Naive thymus-derived CD4-positive, alpha-beta T cell (primary cell): ENCODE results near the gene TMEM94. TPM values are rescaled to one million over a fixed set of nuclear protein-coding genes. Genes with fewer than 3 reads are reported as not detected.
"Not testable (repeated sequence)": the region's sequence is repeated elsewhere in the genome, so short reads cannot be mapped to it uniquely, and the experiment has no call there.

ENCODE experiments used
- ATAC-seq: fragments of 150-1000 bp; cut with Tn5 transposase; 2 replicates; pipeline ENCODE4 v1.10.0; 2021; ENCODE audit warnings: mild to moderate bottlenecking, moderate library complexity
- CTCF ChIA-PET: fragments of 350-600 bp; sonication (Branson Sonifier 250); formaldehyde crosslinking; loops from one replicate; lab custom pipeline; 2021; ENCODE audit warnings: antibody characterized with exemption; lab: Charles Lee
- POLR2A ChIA-PET: fragments of 350-600 bp; sonication (Branson Sonifier 250); formaldehyde crosslinking; loops from one replicate; lab custom pipeline; 2021; ENCODE audit warnings: antibody characterized with exemption, inconsistent platforms; lab: Charles Lee
- DNase-seq, 9 donors: peaks; one replicate each; pipeline versions ENCODE4 v3.0.0 to v3.0.0-alpha.2; 2020 to 2022; ENCODE audit warnings: mixed read lengths in 1 of 9
- H3K27ac ChIP-seq: one replicate; pipeline ENCODE4 v1.7.0; 2013; ENCODE audit warnings: mild to moderate bottlenecking, low read depth, low read length, moderate library complexity
- H3K27me3 ChIP-seq, 2 donors: one replicate each; pipeline ENCODE4 v1.7.0; 2013; ENCODE audit warnings: low read length in 2 of 2, mild to moderate bottlenecking in 2 of 2, moderate library complexity in 2 of 2; ENCODE audit not compliant: control insufficient read depth in 2 of 2, insufficient read depth in 2 of 2
- H3K36me3 ChIP-seq, 3 experiments: 1 replicate in 2 of 3; 2 replicates in 1 of 3; pipeline ENCODE4 v1.7.0; 2013; ENCODE audit warnings: low read length in 3 of 3, mild to moderate bottlenecking in 3 of 3, moderate library complexity in 1 of 3; ENCODE audit not compliant: insufficient read depth in 3 of 3, control insufficient read depth in 2 of 3
- H3K4me1 ChIP-seq, 2 donors: one replicate each; pipeline ENCODE4 v1.7.0; 2013; ENCODE audit warnings: low read length in 2 of 2, mild to moderate bottlenecking in 2 of 2, moderate library complexity in 1 of 2; ENCODE audit not compliant: control insufficient read depth in 2 of 2, insufficient read depth in 2 of 2
- H3K4me3 ChIP-seq: 2 replicates; pipeline ENCODE4 v1.7.0; 2013; ENCODE audit warnings: mild to moderate bottlenecking, low read length
- H3K9me3 ChIP-seq, 3 experiments: 1 replicate in 2 of 3; 2 replicates in 1 of 3; pipeline ENCODE4 v1.7.0; 2013; ENCODE audit warnings: low read length in 3 of 3; ENCODE audit not compliant: control insufficient read depth in 2 of 3
- H3K27ac Mint-ChIP-seq, 9 donors: one replicate each; pipeline ENCODE4 v1.8.0; 2020 to 2022; ENCODE audit warnings: mixed read lengths in 9 of 9, mild to moderate bottlenecking in 8 of 9, moderate library complexity in 5 of 9, inconsistent platforms in 2 of 9
- H3K27me3 Mint-ChIP-seq, 5 donors: one replicate each; pipeline ENCODE4 v1.8.0; 2021 to 2022; ENCODE audit warnings: mixed read lengths in 5 of 5, mild to moderate bottlenecking in 1 of 5
- H3K36me3 Mint-ChIP-seq, 5 donors: one replicate each; pipeline ENCODE4 v1.8.0; 2020 to 2022; ENCODE audit warnings: mixed read lengths in 5 of 5, mild to moderate bottlenecking in 3 of 5, inconsistent platforms in 1 of 5
- H3K4me1 Mint-ChIP-seq, 7 donors: one replicate each; pipeline ENCODE4 v1.8.0; 2020 to 2022; ENCODE audit warnings: mixed read lengths in 7 of 7, mild to moderate bottlenecking in 3 of 7, inconsistent platforms in 1 of 7
- H3K4me3 Mint-ChIP-seq, 10 donors: one replicate each; pipeline ENCODE4 v1.8.0; 2020 to 2022; ENCODE audit warnings: mild to moderate bottlenecking in 10 of 10, mixed read lengths in 10 of 10, moderate library complexity in 6 of 10, inconsistent platforms in 2 of 10
- H3K9me3 Mint-ChIP-seq, 11 donors: one replicate each; pipeline ENCODE4 v1.8.0; 2020 to 2022; ENCODE audit warnings: mixed read lengths in 11 of 11, mild to moderate bottlenecking in 4 of 11, inconsistent platforms in 1 of 11, moderate library complexity in 1 of 11
- intact Hi-C, 2 donors: fragments of 100-400 bp; cut with micrococcal nuclease; formaldehyde crosslinking; loops; one replicate each; pipeline ENCODE4 v1.15.1; 2023
- polyA plus RNA-seq, 2 donors: library from polyadenylated mRNA; unstranded; fragments of 300-500 nt; fragmentation: Illumina TruSeq; gene quantifications; one replicate each; pipeline ENCODE4 v1.2.3, GENCODE V29; 2021
- total RNA-seq, 6 experiments: library from RNA in 5 of 6; stranded (reverse) in 5 of 6; gene quantifications; 1 replicate in 5 of 6; 2 replicates in 1 of 6; pipeline ENCODE4 v1.2.3 and lab custom pipeline; 2021 to 2026

Gene TMEM94
- total and polyA plus RNA-seq, 7 experiments from 2014 or later: 11.7 to 97.2 (median 77.1) TPM

DNA sequence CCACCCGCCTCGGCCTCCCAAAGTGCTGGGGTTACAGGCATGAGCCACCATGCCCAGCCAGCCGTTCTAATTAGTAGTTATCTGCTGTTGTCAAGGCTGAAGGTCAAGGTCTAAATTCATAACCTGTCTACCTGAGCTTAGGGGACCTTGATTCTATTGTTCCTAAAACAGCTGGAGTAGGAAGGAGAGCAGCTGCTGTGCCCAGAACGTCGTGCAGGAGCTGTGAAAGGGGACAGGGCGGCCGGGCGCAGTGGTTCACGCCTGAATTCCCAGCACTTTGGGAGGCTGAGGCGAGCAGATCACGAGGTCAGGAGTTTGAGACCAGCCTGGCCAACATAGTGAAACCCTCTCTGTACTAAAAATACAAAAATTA lies 21.0 kb downstream of the TMEM94 start:
- DNase-seq, H3K27ac ChIP-seq, ATAC-seq, POLR2A ChIA-PET, H3K27ac Mint-ChIP-seq, H3K4me1 ChIP-seq, H3K27me3 ChIP-seq, intact Hi-C loops, H3K9me3 ChIP-seq, H3K27me3 Mint-ChIP-seq, H3K4me3 ChIP-seq, H3K9me3 Mint-ChIP-seq, H3K4me3 Mint-ChIP-seq: not testable (repeated sequence)
- Mint-ChIP-seq H3K36me3 (peaks cover 4 to 16% (median 9%) of the 10 kb centered on the region in 5 donors), H3K4me1 (peaks cover 0 to 12% (median 5%) of the 10 kb centered on the region in 7 donors)
- peaks cover 0 to 47% (median 8%) of the 10 kb centered on the region in 3 experiments for H3K36me3 ChIP-seq
- CTCF ChIA-PET: interaction anchor here (0.6 kb wide), 1 partner anchor 179 kb away, joined by 3 read pairs; no protein-coding TSS in a partner anchor

DNA sequence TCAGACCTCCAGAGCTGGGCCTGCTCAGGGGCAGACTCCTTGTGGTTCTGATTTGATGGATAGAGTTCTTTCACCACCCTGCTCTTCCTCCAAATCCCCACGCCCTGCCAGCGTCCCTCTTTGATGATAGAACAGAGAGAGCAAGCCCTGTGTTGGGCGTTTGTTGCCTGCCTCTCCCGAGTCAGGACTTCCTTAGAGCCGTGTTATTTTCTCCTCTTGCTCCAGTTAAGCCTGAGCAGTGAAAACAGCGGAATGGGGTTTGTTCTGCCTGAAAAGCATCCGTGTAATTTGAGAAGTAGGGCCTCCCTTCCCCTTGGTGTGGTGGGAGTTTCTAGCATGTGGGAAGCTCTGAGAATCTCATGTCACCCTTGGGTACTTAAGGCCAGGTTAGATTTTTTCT lies 22.1 kb downstream of the TMEM94 start:
- Mint-ChIP-seq H3K4me1 (peaks cover 0 to 12% (median 6%) of the 10 kb centered on the region in 7 donors), H3K36me3 (peaks cover 0 to 13% (median 4%) of the 10 kb centered on the region in 5 donors), H3K27me3 (no peaks in the 10 kb centered on the region), H3K4me3 (no peak overlapping the region), H3K9me3 (no peaks in the 10 kb centered on the region), H3K27ac (no peak overlapping the region)
- Histone ChIP-seq H3K36me3 (peaks cover 0 to 36% (median under 1%) of the 10 kb centered on the region in 3 experiments), H3K27me3 (no peaks in the 10 kb centered on the region), H3K4me3 (no peak overlapping the region), H3K9me3 (no peaks in the 10 kb centered on the region), H3K27ac (no peak overlapping the region), H3K4me1 (no peaks in the 10 kb centered on the region)
- ChIA-PET CTCF (no interaction called here), POLR2A (interaction anchor here (0.6 kb wide), 1 partner anchor 123 kb away, joined by 5 read pairs; no protein-coding TSS in a partner anchor)
- ATAC-seq (no peak), DNase-seq (no peak)
- intact Hi-C loops: no loop called here

DNA sequence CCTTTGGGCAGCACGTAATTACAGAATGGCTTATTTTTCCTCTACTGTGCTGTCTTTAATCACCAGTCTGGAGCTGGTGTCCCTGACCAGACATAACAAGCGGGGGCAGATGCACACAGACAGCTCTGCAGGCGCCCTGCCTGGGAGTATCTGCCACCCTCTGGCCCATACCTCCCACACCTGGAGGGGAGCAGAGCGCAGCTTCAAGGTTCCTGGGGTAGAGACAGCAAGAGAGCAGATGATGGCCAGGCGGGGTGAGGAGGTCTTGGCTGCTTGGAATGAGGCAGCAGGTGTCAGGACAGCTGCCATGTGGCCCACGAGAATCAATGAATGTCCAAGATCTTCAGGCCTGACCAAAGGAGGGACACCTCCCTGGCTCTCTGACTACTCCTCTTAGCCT lies 23.8 kb downstream of the TMEM94 start:
- DNase-seq (no peak), ATAC-seq (no peak)
- H3K9me3 ChIP-seq: no peaks in the 10 kb centered on the region
- CTCF ChIA-PET: interaction anchor here (0.6 kb wide), 1 partner anchor 420 kb away, joined by 8 read pairs; no protein-coding TSS in a partner anchor
- Mint-ChIP-seq H3K36me3 (peaks cover 0 to 13% (median 4%) of the 10 kb centered on the region in 5 donors), H3K27me3 (no peaks in the 10 kb centered on the region), H3K4me1 (peaks cover 4 to 18% (median 10%) of the 10 kb centered on the region in 7 donors), H3K27ac (no peak overlapping the region), H3K9me3 (no peaks in the 10 kb centered on the region), H3K4me3 (no peak overlapping the region)
- intact Hi-C loops: no loop called here
- no peaks in the 10 kb centered on the region for H3K4me1 ChIP-seq
- H3K27me3 ChIP-seq: no peaks in the 10 kb centered on the region
- no peak overlapping the region for H3K27ac ChIP-seq
- H3K36me3 ChIP-seq: peaks cover 0 to 25% (median 0%) of the 10 kb centered on the region in 3 experiments
- no peak overlapping the region for H3K4me3 ChIP-seq
- POLR2A ChIA-PET: no interaction called here

DNA sequence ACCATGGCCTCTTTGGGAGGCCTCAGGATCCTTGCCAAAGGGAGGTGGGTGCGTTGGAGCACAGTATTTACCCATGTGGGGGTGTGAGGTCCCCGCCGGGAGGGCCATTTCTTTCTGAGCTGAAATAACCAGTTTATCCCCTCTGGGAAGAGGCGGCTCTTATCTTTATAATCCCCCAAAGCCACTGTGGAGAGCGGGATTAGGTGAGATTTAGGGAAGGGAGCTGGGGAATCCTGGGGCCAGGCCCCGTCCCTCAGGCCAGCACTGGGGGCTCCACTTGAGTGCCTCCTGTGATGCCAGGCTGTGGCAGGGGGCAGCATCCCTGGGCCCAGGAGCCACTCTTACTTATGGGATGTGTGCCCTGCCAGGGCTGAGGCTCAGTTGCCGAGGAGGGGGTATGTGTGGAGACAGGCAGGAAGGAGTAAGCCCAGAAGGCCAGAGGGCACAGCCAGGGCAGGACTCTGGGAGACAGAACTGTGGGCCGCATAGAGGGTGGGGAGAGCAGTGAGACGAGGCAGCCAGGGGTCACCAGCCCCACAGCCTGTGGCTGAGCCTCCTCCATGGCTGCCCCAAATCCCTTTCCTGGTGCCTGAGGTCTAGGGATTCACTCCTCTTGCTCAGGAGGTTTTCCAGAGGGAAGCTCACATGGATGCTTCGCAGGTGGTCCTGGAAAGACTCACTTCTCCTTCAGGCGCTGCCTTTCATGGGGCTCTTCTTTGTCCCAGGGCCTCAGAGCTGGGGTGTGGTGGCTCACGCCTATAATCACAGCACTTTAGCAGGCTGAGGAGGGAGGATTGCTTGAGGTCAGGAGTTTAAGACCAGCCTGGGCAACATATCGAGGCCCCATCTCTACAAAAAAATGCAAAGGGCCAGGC lies 25.0 kb downstream of the TMEM94 start:
- Histone ChIP-seq H3K27me3 (no peaks in the 10 kb centered on the region), H3K36me3 (peaks cover 0 to 22% (median 0%) of the 10 kb centered on the region in 3 experiments), H3K4me1 (peaks cover 0 to 3% of the 10 kb centered on the region in 2 donors), H3K4me3 (no peak overlapping the region), H3K9me3 (no peaks in the 10 kb centered on the region), H3K27ac (no peak overlapping the region)
- H3K4me3 Mint-ChIP-seq: no peak overlapping the region
- H3K4me1 Mint-ChIP-seq: peaks cover 7 to 21% (median 14%) of the 10 kb centered on the region in 7 donors
- intact Hi-C loops: no loop called here
- no peak overlapping the region for H3K27ac Mint-ChIP-seq
- H3K36me3 Mint-ChIP-seq: peaks cover 0 to 16% (median 2%) of the 10 kb centered on the region in 5 donors
- no peak for ATAC-seq
- no peaks in the 10 kb centered on the region for H3K9me3 Mint-ChIP-seq
- DNase-seq: no peak
- ChIA-PET CTCF (no interaction called here), POLR2A (interaction anchor here (1.1 kb wide), 1 partner anchor 25 kb away, joined by 3 read pairs; the partner anchor contains the start of gene TMEM94)
- H3K27me3 Mint-ChIP-seq: no peaks in the 10 kb centered on the region

DNA sequence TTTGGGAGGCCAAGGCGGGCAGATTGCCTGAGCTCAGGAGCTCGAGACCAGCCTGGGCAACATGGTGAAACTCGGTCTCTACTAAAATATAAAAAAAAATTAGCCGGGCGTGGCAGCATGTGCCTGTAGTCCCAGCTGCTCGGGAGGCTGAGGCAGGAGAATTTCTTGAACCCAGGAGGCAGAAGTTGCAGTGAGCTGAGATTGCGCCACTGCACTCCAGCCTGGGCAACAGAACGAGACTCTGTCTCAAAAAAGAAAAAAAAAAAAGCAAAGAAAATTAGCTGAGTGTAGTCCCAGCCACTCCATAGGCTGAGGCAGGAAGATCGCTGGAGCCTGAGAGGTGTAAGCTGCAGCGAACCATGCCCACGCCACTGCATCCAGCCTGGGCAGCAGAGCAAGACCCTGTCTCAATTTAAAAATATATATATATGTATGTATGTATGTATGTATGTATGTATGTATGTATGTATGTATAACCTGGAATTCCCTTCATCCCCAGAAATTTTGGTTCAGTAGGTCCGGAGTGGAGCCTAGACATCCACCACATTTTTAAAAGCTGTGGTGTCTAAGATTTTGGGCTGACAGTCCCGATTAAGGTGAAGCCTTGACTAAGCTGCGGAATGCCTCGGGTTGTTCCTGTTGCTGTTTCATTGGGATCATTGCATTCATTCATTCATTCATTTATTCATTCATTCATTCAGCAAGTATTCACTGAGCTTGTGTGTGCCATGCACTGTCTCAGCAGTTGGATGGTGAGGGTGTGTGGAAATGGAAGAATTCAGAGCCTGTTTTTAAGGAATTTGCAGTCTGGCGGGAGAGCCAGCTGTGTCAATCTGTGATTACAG lies 25.9 kb downstream of the TMEM94 start:
- CTCF ChIA-PET: interaction anchor here (0.6 kb wide), 1 partner anchor 50 kb away, joined by 4 read pairs; no protein-coding TSS in a partner anchor
- Histone ChIP-seq H3K27me3 (no peaks in the 10 kb centered on the region), H3K9me3 (no peaks in the 10 kb centered on the region), H3K36me3 (peaks cover 0 to 14% (median 0%) of the 10 kb centered on the region in 3 experiments), H3K27ac (no peak overlapping the region), H3K4me3 (no peak overlapping the region), H3K4me1 (peaks cover 7 to 12% of the 10 kb centered on the region in 2 donors)
- H3K9me3 Mint-ChIP-seq: no peaks in the 10 kb centered on the region
- H3K36me3 Mint-ChIP-seq: peaks cover 0 to 16% (median 6%) of the 10 kb centered on the region in 5 donors
- no peaks in the 10 kb centered on the region for H3K27me3 Mint-ChIP-seq
- DNase-seq (no peak), ATAC-seq (no peak)
- intact Hi-C loops: no loop called here
- H3K4me3 Mint-ChIP-seq: no peak overlapping the region
- H3K27ac Mint-ChIP-seq: peak overlapping the region in 3 of 9 donors; percentile 25 to 92 (median 28)
- POLR2A ChIA-PET: interaction anchor here (1.1 kb wide), 1 partner anchor 26 kb away, joined by 3 read pairs; the partner anchor contains the start of gene TMEM94
- H3K4me1 Mint-ChIP-seq: peaks cover 14 to 25% (median 23%) of the 10 kb centered on the region in 7 donors

DNA sequence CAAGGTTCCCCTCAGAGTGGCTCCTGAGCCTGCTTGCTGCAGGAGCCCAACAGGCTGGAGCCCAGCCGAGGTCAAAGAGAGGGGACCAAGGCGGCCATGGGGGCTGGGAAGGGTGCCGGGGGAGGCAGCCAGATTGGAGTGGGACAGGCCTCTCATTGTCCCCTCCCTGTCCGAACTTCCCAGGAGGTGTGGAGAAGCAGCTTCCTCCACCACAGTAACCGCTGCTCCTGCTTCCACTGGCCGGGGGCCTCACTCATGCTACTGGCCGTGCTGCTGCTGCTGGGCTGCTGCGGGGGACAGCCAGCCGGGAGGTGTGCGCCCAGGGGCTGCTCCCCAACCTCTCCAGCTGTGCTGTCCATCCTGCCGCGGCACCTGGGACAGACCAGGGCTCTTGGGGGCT lies 29.3 kb downstream of the TMEM94 start:
- Mint-ChIP-seq H3K27ac (no peak overlapping the region), H3K9me3 (no peaks in the 10 kb centered on the region), H3K27me3 (no peaks in the 10 kb centered on the region), H3K36me3 (peaks cover 0 to 18% (median 11%) of the 10 kb centered on the region in 5 donors), H3K4me1 (peaks cover 18 to 40% (median 27%) of the 10 kb centered on the region in 7 donors), H3K4me3 (no peak overlapping the region)
- DNase-seq (no peak), ATAC-seq (no peak)
- Histone ChIP-seq H3K4me3 (no peak overlapping the region), H3K4me1 (peaks cover 16 to 25% of the 10 kb centered on the region in 2 donors), H3K9me3 (no peaks in the 10 kb centered on the region), H3K27me3 (no peaks in the 10 kb centered on the region), H3K36me3 (peaks cover 0 to 14% (median 0%) of the 10 kb centered on the region in 3 experiments), H3K27ac (no peak overlapping the region)
- intact Hi-C loops: no loop called here
- CTCF ChIA-PET: no interaction called here
- POLR2A ChIA-PET: interaction anchor here (0.6 kb wide), 1 partner anchor 382 kb away, joined by 3 read pairs; no protein-coding TSS in a partner anchor
